ENCODE measurements around the gene SLC6A1.
A peak's percentile ranks its signal among the peaks of the same experiment; 100 is the strongest.

SLC6A1 gene

DNA sequence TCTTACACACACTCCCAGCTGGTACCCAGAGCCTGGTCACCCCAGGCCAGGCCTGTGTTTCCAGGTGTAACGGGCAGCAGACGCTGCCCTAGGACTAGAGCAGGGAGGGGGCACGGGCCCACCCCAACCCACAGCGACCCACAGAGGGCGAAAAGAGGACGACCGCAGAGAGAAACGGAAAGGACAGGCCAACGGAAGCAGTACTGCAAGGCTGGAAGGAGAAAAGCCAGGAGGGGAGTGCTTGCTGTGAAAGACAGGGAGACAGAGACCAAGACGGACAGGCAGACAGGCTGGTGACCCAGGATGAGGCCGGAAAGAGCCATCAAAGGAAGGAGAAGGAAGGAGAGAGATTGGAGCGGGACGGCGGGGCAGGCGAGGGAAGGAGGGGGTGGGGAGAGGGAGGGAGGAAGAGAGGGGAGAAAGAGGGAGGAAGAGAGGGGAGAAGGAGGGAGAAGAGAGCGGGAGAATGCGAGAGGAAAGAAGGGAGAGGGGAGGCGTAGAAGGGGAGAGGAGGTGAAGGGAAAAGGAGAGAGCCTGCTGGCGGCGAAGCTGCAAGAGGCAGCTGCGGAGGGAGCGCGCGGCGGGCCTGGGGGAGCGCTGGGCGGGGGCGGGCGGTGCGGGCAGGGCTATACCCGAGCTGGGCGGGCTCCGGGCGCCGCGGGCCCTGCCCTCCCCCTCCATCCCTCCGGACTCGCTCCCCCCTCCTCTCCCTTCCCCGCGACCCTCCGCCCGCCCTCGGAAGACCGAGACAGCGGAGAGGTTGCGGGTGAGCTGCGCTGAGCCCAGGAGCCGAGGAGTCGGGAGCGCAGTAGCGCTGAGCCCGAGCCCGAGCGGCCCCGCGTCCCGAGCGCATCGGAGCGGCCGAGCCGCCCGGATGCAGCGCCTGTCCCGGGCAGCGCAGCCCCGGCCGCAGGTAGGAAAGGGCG lies at the start of gene SLC6A1:
Gene SLC6A1 (plus strand): TSS at position 732 of the 926 bp plus-strand sequence. CDS start 24,464 bp downstream, outside the sequence.
- no peak for DNase-seq (ENCODE audit: low spot score)

GRCh38 chr3:10944866-10945265 lies 47.7 kb upstream of the SLC6A1 start:
- no peak for DNase-seq (ENCODE audit: low spot score)

GRCh38 chr3:10945683-10946287 lies 46.8 kb upstream of the SLC6A1 start:
- DNase-seq (ENCODE audit: low spot score): peak; percentile 48

DNA sequence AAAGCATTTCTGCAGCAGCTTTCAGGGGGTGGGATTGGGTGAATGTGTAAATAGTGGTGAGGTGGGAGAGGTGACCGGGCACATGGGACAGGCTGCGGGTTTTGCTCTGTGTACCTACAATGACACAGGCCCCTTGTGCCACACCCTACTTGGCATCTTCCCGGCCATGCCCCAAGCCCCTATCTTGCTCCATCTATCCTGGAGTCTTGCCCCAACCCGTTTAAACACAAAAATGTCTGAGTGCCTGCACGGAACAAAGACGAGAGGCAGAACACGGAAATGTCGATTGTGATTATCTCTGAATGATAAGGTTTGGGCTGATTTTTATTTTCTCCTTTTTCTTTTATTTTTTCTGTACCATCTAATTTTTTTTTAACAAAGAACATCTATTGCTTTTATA lies 46.0 kb upstream of the SLC6A1 start:
- no peak for DNase-seq (ENCODE audit: low spot score)

GRCh38 chr3:10948326-10948725 lies 44.2 kb upstream of the SLC6A1 start:
- DNase-seq (ENCODE audit: low spot score): no peak

DNA sequence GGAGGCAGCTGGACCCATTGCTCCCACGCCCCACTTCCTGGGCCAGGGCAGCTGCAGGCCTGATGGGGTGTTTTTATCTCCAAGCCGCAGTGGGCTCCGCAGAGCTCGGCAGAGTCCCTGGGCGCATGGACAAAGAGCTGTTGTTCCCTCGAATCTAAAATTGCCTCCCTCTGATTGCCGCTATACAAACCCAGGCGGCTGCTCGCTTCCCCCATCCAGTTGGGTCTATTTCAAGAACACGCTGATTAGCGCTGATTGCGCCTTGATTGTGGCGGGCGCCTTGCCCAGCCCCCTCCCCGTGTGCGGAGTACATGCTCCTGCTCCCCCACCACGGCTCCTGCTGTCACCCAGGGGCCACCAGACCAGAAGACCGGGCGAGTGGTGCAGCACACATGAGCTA lies 43.4 kb upstream of the SLC6A1 start:
- DNase-seq (ENCODE audit: low spot score): no peak

- DNase-seq (ENCODE audit: low spot score): no peak
These were observed 41.9 kb upstream of the SLC6A1 start for GRCh38 chr3:10950476-10951294.

DNA sequence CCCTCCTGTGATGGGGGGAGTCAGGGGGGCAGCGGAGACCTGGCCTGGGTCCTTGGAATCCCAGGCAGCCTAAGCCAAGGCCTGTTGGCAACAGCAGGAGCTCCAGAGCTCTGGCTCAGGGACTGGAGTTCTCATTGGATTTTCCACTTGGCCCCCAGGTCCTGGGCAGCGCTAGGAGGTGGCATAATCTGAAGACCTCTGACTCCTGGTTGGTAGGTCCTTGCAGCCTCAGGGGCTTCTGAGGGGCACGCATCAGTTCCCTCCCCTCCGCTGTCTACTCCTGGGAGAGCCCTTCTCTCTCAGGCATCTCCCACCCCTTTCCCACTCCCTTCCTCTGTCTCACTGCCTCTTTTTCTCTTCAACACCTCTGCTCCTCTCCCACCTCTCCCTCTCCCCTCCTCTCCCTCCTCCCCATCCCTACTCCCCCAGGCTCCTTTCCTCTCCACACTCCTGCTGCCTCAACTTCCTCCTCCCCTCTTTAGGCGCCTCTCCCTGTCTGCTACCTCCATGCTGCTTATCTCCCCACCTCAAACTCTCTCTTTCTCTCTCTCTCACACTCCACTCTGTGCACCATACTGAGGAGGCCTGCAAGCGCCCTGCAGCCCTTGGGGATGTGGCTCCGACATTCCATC lies 41.1 kb upstream of the SLC6A1 start:
- DNase-seq (ENCODE audit: low spot score): no peak

GRCh38 chr3:10952525-10952924 lies 40.0 kb upstream of the SLC6A1 start:
- no peak for DNase-seq (ENCODE audit: low spot score)

DNA sequence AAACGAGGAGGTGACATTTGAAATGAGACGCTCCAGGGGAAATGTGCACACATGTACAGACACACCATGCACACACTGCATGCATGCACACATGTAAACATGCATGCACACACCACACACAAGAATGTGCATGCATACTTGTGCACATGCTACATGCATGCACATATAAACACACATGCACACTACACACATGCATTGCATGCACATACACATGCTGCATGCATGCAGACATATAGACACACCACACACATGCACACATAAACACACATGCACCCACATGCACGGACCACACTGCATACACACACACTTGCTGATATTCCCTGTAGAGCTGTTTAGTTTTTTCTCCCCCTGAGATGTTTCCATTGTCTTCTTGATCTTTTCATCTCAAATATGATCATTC lies 37.8 kb upstream of the SLC6A1 start:
- DNase-seq (ENCODE audit: low spot score): no peak

GRCh38 chr3:10955711-10956453 lies 36.7 kb upstream of the SLC6A1 start:
- no peak for DNase-seq (ENCODE audit: low spot score)

DNA sequence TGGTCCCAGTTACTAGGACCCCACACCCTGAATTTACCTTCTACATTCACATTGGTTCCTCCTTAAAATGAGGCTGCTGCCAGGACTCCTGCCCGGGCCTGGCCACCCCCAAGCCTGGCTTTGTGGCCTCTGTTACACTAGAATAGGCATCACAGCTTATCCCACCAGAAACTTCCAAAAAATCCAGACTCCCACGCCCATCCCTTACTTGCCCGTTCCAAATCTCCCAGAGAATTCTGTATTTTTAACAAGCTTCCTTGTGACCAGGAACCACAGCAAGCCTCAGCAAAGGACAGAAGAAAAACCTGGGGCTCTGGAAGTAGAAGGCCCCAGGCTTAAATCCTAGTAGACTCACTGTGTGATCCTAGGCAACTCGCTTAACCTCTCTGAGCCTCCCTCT lies 36.0 kb upstream of the SLC6A1 start:
- no peak for DNase-seq (ENCODE audit: low spot score)

GRCh38 chr3:10956986-10957385 lies 35.6 kb upstream of the SLC6A1 start:
- no peak for DNase-seq (ENCODE audit: low spot score)

DNA sequence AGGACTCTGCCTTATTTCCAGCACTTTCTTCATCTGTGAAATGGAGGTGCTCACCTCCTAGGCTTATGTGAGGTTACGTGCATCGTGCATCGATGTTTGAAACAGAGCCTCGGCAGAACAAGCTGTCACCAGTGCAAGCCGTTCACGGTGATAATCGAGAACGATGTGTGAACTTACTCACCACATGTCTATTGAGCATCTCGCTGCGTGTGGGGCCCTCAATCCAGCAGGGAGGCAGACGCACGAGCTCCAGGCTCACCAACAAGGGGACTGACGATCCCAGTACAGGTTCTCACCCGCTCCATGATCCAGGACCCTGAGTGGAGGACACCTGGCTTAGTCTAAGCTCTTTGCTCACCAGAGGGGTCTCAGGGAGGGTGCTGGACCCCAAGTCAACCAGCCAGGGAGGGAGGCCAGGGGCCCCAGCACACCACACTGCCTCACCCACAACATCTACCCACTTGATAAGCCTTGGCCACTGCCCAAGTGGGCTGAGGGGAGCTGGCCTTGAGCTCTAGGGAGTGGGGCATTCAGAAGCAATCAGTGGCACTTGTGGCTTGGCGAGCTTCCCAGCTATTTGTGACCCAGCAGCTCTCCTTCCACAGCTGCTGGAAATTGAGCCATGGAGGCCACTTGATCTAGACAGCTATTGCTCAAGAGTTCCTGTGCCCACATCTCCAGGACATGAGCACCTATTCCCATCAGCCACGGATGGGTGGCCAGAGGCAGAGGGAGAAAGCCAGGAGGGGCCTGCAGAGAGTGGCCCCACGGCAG lies 34.4 kb upstream of the SLC6A1 start:
- no peak for DNase-seq (ENCODE audit: low spot score)

DNA sequence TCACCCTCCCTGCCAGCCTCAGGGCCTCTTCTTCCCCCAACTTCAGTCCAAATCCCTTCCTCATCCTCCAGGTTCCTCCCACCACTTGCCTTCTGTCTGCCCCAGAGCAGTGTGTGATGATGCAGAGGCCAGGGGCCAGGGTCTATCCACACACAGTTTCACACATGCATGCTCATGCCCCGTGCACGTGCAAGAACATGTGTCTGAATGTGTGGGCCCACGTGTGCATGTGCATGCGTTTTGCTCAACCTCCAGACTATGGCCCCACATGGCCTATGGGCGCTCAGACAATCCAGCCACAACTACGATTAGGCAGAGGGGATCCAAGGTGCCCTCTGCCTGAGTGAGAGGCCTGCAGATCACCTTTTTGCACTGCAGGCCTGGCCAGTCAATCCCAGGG lies 32.3 kb upstream of the SLC6A1 start:
- no peak for DNase-seq (ENCODE audit: low spot score)

GRCh38 chr3:10961921-10962320 lies 30.6 kb upstream of the SLC6A1 start:
- no peak for DNase-seq (ENCODE audit: low spot score)

GRCh38 chr3:10962481-10963036 lies 30.0 kb upstream of the SLC6A1 start:
- no peak for DNase-seq (ENCODE audit: low spot score)

- DNase-seq (ENCODE audit: low spot score): no peak
These were observed 27.9 kb upstream of the SLC6A1 start for GRCh38 chr3:10964537-10965167.

DNA sequence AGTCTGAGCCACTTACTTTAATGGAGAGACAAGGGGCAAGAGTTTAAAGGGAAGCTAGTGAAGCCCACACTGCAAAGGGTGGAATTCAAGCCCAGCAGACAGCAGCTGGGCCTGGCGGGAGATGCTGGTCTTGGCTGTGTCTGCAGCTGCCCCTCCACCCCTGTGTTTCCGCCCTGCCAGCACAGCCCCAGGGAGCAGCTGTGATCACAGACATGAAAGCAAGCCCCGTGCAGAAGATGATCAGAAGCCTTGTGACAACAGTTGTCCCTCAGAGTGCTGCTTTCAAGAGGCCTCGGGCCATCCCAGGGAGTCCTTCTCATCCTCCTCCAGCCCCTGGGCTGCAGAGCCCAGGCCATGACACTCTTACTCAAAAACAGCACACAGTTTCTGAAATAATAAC lies 24.1 kb upstream of the SLC6A1 start:
- DNase-seq (ENCODE audit: low spot score): no peak
